Stimulated activated CD8-positive, alpha-beta memory T cell treated with anti-CD3 and anti-CD28 coated beads, Interleukin-2, amount 100 ng/mL, for 48 hours (primary cell): ENCODE measurements around the gene ENAM.
"Not testable (repeated sequence)": the region's sequence is repeated elsewhere in the genome, so short reads cannot be mapped to it uniquely, and the experiment has no call there.

Experiments
- DNase-seq, 2 donors: peaks; one replicate each; pipeline ENCODE4 v3.0.0-alpha.2; 2020; ENCODE audit warnings: low read depth in 2 of 2

The ENAM gene

DNA sequence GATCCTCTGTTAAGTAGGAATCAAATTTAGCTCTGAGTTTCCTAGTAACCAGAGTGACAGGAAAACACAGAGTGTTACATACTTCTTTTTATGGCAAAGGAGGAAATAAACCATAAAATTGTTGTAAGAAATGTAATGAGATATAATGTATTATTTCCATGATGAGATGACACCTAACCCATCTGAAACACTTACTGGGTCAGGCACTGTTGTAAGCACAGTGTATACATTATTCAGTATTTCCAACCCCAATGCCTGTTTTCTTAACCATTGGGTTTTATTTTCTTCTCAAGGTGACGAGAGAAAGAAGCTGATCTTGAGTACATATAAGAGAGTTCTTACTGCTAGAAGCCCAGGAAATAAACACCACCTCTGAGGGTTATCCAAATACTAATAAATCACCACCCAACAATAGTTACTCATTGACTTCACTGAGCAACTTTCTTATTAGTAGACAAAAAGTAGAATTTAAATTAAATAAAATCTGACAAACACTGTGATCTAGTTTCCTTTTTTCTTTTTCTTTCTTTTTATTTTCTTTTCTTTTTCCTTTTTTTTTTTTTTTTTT lies 4.2 kb upstream of the ENAM start:
- no peak for DNase-seq

GRCh38 chr4:70627620-70628019 lies 924 bp upstream of the ENAM start:
- DNase-seq: no peak

DNA sequence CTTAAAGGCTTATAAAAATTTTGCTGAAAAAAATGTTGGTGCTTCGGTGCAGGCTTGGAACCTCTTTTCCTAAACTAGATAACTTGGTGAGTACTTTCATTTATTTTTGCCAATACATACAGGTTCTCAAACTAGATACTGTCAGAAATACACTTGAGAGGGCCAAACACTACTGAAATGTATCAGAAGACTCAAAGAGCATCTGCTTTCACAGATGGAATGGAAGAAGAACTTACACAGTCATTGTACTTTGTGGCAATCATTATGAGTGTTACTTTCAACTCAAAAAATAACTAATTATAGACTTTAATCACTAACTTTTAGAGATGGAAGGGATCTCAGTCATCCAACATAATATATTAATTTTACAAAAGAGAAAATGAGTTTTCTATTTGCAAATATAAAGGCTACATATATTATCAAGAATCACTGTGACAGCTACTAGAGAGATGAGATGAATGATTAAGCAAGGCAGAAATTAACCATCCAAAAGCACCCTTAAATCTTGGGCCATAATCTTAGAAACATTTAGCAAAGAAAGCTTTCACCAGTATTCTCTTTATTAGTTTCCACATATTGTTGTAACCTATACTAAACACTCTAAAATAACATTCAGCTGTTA lies 1.0 kb downstream of the ENAM start:
- no peak for DNase-seq

DNA sequence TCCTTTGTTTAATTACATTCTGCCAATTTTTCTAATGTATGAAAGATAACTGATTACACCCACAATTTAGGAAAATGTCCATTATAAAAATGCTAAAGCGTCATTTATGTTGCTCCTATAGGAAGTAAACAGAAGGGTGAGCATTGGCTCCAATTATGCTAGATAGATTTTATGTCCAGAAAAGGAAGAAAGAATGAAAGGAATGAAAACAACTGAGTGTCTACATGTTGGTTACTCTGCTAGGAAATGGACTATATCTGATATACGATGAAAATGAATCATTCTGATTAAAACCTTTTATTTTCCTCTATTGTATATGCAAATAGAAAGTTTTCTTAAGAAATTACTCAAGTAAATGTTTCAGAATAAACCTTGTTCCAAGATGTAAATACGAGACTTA lies 1.6 kb downstream of the ENAM start:
- no peak for DNase-seq

DNA sequence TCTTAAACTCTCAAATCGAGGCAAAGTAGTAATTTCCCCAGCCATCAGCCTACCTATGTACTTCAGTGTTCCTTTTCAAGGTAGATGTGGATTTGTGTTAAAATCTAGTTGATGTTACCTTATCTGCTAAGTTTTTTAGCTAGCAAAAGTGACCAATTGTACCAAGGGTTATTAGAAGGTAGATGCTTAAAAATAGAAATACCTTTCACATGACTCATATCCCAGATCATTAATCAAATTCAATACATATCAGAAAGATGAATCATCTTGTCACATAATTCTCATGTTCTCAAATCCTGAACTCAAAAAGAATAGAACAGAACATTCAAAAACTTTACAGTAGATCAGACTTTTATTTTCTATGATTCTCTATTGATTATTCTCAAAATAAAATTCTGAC lies 3.5 kb downstream of the ENAM start:
- no peak for DNase-seq

- DNase-seq: no peak
These were observed 5.9 kb downstream of the ENAM start for GRCh38 chr4:70634482-70634881.

DNA sequence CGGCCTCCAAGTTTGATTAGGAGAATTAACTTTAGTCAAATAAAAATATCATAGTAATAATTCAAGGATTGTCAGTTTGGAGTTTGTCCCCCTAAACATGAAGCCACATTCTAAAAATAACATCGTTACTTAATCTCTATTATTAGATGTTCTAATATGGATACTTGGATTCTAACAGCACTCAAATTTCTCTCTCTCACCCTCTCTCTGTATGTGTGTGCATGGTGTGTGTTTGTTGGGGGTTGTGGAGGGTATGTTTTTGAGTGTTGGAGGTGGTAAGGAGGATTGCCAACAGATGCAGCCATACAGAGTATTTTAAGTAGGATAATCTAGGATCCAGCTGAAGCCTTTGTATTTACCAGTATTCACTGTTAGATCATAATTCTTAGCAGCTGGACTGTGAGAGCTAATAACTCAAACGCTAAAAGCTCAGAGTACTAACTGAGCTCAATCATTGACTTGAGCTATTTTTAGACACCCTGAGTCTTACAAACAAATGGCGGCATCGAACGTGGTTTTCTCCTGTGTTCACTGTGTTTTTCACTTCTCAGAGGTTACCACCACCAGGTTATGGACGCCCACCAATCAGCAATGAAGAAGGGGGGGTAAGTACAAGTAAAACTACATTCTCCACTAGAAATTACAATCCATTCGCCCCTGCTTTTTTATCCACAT lies 8.8 kb downstream of the ENAM start:
- no peak for DNase-seq

DNA sequence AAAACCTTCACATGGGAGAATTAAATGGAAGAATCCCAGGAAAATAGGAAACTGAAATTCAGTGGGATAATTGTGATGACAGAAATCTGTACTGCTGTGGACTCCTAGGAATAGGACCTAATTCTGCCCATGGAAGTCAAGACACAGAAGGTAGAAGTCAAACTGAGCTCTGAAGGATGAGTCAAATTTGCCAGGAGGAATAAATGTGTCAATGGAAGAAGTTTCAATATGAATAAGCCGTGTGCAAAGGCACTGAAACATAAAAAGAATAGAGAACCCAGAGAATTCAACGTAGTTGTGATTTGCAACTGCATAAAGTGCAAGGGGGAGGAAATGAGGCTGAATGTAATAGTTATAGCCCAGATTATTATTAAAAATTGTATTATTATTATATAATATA lies 11.6 kb downstream of the ENAM start:
- no peak for DNase-seq

DNA sequence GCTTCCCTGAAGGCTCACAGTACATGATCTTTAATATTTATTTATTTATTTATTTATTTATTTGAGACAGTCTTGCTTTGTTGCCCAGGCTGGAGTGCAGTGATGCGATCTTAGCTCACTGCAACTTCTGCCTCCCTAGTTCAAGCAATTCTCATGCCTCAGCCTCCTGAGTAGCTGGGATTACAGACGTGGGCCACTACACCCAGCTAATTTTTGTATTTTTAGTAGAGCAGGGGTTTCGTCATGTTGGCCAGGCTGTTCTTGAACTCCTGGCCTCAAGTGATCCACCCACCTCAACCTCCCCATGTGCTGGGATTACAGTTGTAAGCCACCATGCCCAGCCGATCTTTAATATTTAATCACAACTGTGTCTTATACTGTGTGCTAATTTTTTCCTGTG lies 22.2 kb downstream of the ENAM start:
- DNase-seq: not testable (repeated sequence)

DNA sequence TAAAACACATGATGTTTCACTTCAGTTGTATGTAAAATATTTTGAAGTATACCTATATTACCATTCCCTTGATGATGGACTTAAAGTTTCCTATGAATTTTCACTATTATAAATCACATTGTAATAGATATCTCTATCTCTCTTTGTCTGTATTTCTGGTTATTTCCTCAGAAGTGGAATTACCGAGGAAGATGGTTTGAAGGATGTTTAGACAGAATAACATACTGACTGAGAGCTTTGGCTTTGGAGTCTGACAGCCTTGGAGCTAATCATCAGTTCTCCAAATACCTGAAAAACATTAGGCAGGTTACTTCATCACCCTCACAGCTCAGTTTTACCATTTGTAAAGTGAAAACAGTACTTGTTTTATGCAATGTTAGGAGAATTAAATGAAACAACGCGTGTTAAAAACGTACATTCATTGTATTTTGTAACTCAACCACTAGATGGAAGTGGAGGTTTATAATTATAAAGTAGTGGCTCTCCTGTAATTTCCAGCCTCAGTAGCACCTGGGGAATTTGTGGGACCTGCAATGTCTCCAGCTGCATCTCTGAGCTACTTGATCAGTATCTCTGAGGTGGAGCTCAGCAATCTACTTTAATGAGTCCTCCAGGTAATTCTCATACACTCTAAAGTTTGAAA lies 23.4 kb downstream of the ENAM start:
- no peak for DNase-seq

- no peak for DNase-seq
These were observed 26.1 kb downstream of the ENAM start for GRCh38 chr4:70654605-70655011.

GRCh38 chr4:70657326-70657725 lies 28.8 kb downstream of the ENAM start:
- DNase-seq: no peak

- no peak for DNase-seq
These were observed 29.9 kb downstream of the ENAM start for GRCh38 chr4:70658418-70658817.

GRCh38 chr4:70660106-70660505 lies 31.6 kb downstream of the ENAM start:
- no peak for DNase-seq

DNA sequence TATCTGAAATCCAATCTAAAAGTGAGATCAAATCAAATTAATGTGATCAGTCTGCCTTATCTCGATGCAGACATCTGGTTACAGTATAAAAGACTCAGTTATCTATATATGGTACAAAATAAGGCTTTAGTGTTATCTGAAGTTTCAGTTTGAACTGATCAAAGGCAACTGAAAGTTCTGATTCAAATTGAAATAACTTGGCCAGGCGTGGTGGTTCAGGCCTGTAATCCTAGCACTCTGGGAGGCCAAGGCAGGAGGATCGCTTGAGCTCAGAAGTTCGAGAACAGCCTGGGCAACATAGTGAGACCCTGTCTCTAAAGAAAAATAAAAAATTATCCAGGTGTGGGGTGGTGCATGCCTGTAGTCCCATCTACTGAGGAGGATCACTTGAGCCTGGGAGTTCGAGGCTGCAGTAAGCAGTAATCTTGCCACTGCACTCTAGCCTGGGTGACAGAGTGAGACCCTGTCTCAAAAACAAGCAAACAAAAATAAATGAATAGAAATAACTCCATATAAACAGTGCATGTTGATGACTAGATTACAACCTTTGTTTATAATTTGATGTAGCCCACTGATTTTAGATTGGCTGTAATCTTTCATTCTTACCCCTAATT lies 32.9 kb downstream of the ENAM start:
- peak in 1 of 2 donors; percentile 8 for DNase-seq

DNA sequence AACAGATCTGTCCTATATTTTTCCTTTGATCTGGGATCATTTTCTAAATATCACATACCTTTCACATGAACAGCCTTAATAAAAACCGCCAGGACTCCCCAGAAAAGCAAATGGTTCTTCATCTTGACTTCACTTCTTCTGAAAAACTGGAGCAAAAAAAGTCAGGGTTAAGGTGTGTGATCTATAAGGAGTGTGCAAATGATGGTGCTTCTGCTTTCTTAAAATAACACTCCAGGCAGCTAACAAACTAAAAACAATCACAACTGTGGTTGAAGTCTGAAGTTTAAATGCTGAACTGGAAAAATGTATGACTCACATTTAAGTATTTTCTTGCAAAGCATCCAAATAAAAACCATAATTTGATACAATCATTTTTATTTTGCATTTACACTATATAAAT lies 37.8 kb downstream of the ENAM start, which contains the start of gene JCHAIN:
Gene JCHAIN, minus strand, starts transcription at position 140 of the 400 bp plus-strand sequence. Its CDS starts 18 bp downstream, at position 122.
- DNase-seq: no peak

- no peak for DNase-seq
These were observed 39.4 kb downstream of the ENAM start for GRCh38 chr4:70667740-70668535.

DNA sequence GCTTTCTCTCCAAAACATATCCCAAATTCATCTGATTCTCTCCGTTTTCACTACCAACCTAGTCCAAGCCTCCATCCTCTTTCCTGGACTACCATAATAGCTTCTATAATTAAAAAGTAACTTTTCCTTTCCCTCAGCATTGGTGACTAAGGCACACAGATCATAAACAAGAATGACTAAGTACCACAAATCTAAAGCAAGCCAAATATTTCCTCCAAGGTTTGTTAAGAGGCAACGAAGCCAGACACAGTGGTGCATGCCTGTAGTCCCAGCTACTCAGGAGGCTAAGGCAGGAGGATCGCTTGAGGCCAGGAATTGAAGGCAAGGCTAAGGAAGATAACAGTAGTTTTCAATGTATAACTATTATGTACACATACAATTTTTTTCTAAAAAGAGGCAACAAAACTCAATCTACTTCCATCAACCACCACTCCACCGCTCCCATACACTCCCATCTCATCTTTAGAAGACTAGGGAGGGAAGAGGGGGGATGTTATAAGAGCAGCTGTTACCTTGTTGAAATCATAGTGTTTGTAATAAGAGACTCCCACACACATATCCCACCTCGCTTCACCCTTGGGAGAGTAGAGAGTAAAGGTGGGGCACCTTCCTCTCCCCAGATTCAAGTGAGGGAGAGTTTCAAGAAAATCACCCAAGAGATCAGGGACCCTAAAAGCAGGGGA lies 41.9 kb downstream of the ENAM start:
- no peak for DNase-seq

GRCh38 chr4:70671091-70671490 lies 42.5 kb downstream of the ENAM start:
- DNase-seq: no peak

DNA sequence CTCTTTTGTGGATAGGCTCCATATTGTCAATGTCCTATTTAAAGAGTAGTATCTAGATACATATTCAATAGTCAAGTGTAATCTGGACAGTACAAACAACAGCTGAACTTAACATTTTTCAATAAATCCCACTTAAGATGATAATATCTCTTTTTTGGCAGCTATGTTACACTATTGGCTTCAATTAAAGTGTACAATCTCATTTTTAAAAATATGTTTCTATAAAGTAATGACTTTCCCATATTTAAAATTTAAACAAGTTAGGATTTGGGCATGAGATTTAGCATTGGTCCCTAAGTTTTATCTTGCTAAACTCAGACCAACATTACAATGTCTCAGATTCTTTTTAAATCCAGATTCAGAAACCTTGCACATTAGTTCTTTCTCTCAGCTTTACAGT lies 45.6 kb downstream of the ENAM start:
- DNase-seq: no peak

DNA sequence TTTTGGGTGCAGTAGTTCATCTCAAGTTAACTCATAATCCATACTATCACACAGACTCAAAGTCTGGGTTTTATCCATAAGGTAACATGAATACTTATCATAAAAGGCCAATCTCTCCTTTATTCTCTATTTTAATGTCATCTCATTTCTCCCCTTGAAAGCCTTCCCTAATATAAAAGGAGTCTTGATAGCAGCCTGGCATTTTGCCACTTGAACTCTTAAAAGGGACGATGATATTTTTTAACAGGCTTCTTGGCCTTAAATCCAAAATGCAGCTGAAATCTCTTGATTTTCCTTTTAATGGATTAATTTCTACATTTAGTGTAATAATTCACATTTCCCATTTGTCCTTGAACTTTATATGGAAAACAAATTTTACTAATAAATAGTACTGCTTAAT lies 46.2 kb downstream of the ENAM start:
- no peak for DNase-seq
